ENCODE results near the gene MAP1LC3B.
A peak's percentile ranks its signal among the peaks of the same experiment; 100 is the strongest.

The MAP1LC3B gene

GRCh38 chr16:87436225-87437172, 44.4 kb downstream of the MAP1LC3B start:
- TF ChIP-seq CTCF (IDR thresholded peaks at IDR 0.05) = no peak

- no peak for TF ChIP-seq CTCF (IDR thresholded peaks at IDR 0.05)
These were observed 45.2 kb downstream of the MAP1LC3B start for GRCh38 chr16:87437327-87437726.

GRCh38 chr16:87437911-87438610, 45.9 kb downstream of the MAP1LC3B start:
- TF ChIP-seq CTCF (IDR thresholded peaks at IDR 0.05) = peak; percentile 32; the same call in 1 of the 2 replicates

- TF ChIP-seq CTCF (IDR thresholded peaks at IDR 0.05) = no peak
These were observed 46.5 kb downstream of the MAP1LC3B start for GRCh38 chr16:87438611-87438985.

- no peak for TF ChIP-seq CTCF (IDR thresholded peaks at IDR 0.05)
These were observed 47.8 kb downstream of the MAP1LC3B start for GRCh38 chr16:87439926-87440325.

GRCh38 chr16:87441886-87442580, 49.9 kb downstream of the MAP1LC3B start:
- TF ChIP-seq CTCF (IDR thresholded peaks at IDR 0.05) = no peak

GRCh38 chr16:87442581-87442966, 50.4 kb downstream of the MAP1LC3B start:
- TF ChIP-seq CTCF (IDR thresholded peaks at IDR 0.05) = no peak

All from LNCAP (cell line).